GM21619 (cell line): ENCODE measurements around the gene SMAD5.

Experiments used
- ATAC-seq: cut with Tn5 transposase; IDR thresholded peaks from one replicate; pipeline ENCODE4 v1.9.1; 2021; ENCODE audit not compliant: unreplicated experiment

Gene SMAD5

DNA sequence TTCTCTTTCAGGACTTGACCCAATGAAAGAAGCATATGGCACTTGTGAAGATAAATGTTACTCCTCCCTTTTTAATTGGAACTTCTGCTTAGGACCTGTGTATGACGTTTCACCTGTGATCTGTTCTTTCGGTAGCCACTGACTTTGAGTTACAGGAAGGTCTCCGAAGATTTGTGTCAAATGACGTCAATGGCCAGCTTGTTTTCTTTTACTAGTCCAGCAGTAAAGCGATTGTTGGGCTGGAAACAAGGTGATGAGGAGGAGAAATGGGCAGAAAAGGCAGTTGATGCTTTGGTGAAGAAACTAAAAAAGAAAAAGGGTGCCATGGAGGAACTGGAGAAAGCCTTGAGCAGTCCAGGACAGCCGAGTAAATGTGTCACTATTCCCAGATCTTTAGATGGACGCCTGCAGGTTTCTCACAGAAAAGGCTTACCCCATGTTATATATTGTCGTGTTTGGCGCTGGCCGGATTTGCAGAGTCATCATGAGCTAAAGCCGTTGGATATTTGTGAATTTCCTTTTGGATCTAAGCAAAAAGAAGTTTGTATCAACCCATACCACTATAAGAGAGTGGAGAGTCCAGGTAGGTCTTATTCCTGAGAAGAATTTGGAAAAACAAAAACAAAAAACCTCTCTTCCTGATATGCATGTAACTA, 21.1 kb downstream of the SMAD5 start:
- ATAC-seq: no peak

DNA sequence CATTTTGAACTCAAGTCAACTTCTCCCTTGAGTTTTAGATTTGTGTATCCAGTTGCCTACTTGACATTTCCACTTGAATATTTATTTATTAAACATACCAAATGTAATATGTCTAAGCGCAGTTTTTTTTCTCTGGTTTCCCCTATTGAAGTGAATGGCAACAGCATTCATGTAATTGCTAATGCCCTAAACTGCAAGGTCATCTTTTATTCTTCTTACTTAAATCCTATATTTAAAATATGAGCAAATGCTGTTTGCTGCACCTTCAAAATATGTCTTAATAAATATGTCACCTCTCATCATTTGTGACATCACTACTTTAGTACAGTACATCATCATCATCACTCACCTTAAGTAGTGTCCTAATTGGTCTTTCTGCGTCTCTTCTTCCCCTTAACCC, 22.4 kb downstream of the SMAD5 start:
- no peak for ATAC-seq

DNA sequence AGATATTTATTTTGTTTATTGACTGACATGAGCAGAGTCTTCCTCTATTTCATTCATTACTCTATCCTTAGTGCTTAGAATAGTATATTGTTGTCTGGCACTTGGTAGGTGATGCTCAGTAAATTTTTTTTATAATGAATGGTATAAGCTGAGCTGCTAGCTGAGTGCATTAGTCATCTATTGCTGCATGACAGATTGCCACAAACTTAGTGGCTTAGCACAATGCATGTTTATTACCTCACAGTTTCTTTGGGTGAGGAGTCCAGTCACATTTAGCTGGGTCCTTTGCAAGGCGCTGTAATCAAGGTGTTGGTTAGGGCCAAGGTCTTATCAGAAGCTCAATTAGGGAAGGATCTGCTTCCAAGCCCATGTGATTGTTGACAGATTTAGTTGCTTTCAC, 23.1 kb downstream of the SMAD5 start:
- ATAC-seq: no peak

DNA sequence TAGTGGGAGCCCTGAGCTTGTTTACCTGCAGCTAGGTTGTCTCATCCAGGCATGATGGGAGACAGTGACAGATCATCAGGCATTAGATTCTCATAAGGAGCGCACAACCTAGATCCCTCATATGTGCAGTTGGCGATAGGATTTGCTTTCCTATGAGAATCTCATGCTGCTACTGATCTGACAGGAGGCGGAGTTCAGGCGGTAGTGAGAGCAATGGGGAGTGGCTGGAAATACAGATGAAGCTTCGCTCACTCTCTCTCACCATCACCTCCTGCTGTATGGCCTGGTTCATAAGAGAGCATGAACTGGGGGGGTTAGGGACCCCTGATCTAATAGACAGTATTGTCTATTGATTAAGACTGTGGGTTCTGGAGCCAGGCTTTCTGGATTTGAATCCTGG, 24.9 kb downstream of the SMAD5 start:
- no peak for ATAC-seq

DNA sequence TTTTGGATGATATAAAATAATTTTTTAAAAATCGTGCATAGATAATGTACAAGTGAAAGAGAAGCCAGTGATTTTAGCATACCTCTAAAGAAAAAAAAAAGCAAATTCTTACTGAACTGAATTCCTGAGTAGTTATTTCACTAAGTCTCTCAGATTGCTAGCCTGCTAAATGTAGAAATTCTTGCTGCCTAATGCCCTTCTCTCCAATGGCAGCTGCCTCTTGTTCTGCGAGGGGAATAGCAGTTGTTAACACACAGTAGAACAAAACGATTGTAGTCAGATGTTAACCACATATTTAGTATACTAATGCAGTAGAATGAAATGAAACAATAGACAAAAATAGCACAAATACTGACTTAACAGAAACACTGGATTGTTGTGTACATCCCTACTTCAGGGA, 26.8 kb downstream of the SMAD5 start:
- ATAC-seq: no peak

DNA sequence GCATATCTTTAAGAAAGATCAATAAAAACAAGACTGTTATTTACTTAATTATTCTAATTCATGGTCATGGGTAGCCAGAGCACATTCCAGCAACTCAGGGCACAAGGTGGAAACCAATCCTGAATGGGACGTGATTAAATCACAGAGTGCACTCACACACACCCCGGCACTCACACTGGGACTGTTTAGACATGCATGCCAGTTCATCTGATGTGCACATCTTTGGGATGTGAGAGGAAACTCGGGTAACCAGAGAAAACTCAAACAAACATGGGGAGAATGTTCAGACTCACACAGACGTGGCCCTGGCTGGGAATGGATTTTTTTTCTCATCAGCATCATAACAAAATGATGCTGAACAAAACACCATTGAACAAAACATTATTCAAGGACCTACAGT, 29.4 kb downstream of the SMAD5 start:
- ATAC-seq: no peak

DNA sequence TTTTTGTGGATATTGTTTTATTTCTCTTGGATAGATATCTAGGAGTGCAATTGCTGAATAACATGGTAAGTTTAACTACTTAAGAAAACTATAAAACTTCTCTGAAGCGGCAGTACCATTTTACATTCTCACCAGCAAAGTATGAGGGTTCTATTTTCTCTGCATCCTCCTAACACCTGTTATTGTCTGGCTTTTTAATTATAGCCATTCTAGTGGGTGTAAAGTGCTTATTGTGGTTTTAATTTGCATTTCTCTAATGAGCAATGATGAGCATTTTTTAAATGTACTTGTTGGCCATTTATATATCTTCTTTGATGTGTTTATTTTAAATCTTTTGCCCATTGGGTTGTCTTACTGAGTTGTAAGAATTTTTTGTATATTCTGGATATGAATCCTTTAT, 31.6 kb downstream of the SMAD5 start:
- ATAC-seq: no peak

DNA sequence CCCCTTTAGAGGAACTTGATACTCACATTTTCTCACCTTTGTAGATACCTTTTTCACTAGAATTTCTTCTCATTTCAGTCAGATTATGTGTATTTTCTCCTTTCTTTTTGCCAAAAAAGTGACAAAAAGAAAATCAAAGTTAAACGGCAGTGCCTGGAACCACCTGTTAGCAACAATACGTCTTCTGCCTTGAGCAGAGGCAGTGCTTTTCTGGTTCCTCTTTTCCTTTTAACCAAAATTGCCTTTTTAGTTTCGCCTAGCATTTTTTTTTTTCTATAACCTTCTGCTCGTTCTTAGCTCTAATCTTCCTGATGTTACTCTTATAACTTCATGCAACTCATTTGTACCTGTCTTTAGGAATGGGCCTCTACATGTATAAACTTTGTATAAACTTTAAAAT, 34.3 kb downstream of the SMAD5 start:
- peak; percentile 65 for ATAC-seq

DNA sequence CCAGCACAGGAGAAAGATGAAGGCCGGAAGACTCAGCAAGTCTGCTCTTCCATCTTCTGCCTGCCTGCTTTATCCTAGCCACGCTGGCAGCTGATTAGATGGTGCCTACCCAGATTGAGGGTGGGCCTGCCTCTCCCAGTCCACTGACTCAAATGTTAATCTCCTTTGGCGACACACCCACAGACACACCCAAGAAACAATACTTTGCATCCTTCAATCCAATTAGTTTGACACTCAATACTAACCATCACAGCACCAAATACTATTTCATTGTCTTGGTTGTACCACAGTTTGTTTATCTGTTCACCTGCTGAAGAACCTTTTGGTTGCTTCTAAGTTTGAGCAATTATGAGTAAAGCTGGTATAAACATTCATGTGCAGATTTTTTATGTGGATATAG, 36.6 kb downstream of the SMAD5 start:
- ATAC-seq: no peak

DNA sequence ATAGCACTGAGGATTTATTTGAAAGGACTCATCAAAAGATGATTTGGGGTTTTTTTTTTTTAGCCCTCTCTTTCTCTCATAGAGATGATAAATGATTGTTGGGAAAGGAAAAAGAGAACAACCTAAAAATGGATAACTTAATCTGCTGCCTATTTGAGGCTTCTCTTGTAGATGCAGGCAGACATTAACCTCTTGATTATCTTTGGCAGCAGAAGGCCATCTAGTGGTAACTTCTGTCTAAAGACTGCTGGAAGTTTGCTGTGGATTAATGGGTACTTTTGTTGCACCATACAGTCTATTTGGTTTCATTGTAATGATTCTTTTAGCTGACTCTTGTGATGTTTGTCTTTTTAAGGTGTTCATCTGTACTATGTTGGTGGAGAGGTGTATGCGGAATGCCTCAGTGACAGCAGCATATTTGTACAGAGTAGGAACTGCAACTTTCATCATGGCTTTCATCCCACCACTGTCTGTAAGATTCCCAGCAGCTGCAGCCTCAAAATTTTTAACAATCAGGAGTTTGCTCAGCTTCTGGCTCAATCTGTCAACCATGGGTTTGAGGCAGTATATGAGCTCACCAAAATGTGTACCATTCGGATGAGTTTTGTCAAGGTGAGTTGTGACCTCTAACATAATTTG, 41.5 kb downstream of the SMAD5 start:
- ATAC-seq: peak; percentile 78

DNA sequence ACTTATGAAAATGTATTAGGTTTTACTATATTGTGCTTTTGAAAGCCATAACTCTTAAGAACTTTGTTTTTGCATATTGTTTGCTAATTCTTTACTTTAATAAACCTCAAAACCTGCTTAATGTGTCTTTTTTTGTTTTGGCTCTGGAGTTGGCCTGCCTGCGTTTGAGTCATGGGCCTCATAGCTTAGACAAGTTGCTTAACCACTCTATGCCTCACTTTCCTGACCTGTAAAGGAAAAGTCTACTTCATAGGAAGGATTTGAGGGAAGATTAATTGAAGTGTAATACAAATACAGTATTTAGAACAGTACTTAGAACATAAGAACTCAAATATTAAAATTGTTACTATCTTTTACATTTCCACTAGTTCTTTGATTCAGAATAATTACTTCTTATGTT, 50.0 kb downstream of the SMAD5 start:
- no peak for ATAC-seq

DNA sequence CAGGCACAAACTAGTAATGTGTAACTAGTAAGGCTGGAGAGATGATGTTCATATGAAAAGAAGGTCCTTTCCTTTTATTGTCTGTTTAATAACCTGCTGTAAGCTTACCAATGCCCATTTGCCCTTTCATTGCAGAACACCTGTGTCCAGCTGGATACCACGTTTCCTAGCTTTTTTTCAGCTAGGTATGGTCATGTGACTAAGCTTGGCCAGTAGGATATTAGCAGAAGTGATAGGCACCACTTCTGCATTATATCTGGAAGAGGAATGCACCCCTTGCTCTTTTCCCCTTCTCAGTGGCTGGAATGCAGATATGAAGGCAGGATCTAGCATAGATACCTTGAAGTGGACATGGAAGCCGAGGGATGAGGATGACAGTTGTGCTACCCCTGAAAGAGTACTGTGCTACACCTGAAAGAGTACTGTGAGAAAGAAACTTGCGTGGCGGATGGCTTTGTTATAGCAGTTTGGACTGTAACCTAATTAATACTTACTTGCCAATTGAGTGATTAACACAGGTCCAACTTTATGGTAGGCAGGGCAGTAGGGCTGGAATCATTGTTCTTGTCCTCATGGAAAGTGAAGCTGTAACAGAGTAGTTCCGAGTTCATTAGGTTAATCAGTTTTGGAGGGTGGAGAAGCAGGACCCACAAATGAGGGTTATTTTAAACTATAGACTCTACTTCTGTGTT, 53.5 kb downstream of the SMAD5 start:
- ATAC-seq: no peak

DNA sequence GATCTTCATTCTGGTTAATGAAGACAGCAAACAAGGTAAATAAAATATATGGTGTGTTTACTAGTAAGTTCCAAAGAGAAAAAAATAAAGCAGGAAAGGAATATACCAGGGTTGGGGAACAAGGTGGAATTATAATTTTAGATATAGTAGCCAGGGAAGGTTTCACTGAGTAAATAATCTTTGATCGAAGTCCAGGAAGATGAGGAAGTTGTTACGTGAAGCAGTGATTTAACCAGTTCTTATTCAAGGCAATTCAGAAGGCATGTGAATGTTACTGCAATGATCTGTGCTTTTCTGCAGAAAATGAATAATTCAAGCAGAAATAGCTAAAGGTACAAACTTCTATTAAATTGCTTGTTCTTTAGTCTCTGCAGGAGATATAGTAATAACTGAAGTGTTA, 54.2 kb downstream of the SMAD5 start:
- no peak for ATAC-seq

DNA sequence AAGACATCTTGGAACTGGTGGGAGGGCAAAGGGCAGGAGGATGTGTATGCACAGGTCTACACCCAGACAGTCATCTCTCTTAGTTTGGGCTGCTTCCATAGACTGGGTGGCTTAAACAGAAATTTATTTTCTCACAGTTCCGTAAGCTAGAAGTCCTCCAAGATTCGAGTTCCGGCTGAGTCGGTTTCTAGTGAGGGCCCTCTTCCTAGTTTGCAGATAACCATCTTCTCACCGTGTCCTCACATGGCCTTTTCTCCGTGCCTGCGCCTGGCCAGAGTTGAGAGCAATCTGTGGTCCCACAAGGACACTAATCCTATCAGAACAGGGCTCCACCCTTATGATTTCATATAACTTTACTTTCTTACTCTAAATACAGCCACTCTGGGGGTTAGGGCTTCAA, 56.2 kb downstream of the SMAD5 start:
- no peak for ATAC-seq

DNA sequence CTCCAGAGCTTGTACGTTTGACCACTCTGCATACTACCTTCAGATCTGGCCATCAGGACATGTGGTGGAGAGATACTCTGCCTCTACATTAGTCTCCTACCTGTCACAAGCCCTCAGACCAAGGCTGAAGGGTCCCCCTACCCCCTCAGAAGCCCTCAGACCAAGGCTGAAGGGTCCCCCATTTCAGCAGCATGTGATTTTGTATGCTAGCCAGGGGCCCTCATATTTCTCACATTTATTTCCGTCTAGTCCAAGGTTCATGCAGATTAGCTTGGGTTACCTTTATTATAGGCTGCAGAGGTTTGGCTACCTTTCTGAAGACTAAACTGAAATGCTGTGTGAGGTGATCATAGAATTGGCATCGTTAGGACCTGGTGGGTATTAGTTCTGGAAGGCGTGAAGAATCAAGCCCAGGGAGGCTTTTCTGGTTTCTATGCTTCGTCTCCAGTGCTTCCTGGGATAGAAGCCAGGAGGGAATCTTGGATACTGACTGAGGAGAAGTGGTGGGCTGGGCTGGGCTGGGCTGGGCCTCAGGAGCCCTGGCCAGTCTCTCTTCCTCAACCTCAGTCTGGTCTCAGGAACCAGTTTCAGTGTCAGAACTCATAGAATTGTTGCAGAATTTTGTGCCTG, 57.6 kb downstream of the SMAD5 start:
- no peak for ATAC-seq

DNA sequence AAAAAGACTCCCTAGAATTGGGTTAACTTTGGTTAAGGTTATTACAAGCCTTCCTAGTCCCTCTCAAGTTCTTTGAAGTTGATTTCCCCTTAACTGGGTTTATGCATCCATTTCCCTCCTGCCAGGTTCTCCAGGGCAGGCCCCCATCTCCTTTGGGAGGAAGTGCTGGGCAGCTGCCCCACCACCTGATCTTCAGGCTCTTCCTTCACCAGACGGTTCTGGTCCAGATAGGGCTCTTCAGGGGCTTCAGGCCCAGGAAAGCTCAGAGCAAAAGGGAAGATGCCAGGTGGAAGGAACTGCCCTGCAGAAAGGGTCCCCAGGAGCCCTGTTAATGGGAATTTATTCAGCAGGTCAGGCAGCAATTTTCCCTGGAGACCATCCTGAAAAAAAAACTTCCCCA, 58.3 kb downstream of the SMAD5 start:
- no peak for ATAC-seq

DNA sequence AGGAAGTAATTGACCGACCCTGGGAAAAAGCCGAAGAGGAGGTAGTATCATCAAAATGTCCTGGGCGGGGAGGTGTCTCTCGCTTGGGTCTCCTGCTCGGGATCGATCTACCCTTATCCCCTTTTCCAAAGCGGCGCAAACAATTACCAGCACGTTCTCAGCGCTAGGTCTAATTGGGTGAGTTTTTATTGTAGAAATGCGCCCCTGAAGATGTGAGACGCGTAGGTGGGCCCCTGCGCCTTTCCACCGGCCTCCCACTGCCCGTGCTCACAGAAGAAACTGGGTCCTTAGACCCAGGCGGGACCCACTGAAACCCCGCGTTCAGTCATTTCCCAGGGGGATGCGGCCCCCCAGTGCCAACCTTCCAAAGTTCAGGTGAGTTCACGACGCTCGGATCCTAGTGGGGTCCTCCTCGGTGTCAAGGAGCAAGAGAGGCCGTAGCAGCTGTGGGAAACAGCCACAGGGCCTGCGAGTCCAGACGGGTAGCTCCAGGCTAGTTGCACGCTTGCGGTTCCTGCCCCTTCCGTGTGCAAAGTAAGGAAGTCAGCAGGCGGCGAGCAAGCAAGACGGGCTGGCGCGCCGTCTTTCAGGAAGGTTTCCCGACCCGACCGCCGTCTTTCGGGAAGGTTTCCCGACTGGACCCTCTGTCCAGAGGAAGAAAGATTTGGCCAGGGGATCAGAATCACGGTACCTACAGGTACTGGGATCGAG, 58.8 kb downstream of the SMAD5 start:
- no peak for ATAC-seq

DNA sequence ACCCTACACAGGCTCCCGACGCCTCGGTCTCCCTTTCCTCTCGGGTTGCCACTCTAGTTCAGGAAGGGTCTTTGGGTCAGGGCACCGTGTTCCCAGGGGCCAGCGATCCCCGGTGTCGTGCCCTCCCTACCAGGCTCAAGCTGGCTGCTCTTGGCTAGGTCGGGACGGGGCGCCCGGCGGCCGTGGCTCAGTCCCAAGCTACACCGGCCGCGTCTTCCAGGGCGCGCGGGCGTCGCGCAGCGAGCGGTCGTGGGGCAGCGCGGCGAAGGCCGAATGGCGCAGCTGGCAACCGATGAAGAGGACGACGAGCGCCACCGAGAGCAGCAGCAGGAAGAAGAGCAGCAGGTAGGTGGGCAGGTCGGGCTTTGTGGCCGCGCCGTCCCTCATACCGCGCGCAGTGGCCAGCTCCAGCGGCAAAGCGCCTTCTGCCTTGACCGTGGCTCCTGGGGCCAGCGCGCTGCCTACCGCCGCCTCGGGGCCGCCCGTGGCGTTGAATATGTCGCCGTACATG, 59.4 kb downstream of the SMAD5 start:
- ATAC-seq: no peak

DNA sequence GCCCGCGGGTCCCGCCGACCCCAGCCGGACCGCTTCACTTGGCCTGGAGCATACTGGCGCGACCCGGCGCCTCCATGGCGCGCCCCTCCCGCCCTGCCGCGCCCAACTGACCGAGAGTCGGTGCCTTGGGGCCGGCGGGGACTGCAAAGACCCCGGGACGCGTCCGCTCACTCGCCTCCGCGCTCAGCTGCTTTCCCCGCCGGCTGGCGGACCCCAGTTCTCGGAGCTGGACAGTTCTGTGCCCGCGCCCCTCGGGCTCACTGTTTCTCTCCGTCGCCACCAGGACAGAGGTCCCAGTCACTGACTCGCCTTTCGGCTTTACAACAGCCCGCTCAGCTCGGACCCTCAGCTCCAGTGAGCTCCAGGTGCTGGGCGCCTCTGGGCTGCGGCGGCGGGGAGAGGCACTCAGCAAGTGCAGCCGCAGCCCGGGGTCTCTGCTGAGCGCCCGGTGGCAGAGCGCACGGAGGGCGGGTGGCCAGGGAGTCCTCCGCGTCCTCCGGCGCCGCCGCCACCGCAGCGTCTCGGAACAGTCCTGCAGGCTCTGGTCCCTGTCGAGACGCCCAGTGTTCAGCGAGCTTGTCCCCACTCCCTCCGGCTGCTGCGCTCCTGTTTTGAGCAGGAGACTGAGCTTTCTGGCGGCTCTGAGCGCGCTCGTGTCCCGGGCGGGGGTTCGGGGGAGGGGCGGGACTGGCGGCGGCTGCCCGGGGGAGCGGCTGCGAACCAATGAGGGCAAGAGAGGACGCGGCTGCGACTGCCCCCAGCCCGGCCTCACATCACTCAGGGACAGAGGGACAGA, 60.1 kb downstream of the SMAD5 start, which contains the start of gene SMIM32:
SMIM32 (minus strand) TSS at position 637 of the 796 bp plus-strand sequence. CDS start 638 bp downstream, outside the sequence.
- ATAC-seq: no peak

DNA sequence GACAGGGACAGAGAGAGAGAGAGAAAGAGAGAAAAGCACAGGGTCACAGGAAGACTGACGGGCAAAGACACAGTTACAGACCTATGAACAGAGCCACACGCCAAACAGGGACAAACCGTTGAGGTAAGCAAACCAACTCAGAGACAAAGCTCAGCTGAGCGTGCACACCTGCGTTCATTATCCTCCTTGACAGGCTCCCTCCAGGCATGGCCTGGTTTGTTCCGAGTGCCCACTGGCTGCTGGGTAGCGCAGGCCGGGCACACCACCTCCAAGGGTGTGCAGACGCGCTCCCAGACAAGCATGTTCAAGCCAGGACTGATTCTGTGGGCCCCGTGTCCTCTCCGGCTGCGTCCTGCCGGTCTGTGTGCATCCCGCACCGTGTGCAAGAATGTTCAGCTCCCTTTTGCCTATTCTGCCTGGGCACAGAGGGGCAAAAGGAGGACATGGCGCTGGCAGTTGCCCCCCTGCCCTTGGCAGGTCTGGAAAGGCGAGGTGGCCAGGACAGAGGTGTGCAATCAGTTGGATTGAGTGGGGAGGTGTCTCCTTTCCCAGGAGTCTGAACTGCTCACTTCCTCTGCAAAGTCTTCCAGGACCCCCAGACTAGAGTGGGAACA, 60.8 kb downstream of the SMAD5 start:
- ATAC-seq: no peak
